AG09319 (cell line): ENCODE measurements around the gene NOC3L.

Experiments
- DNase-seq: peaks from one replicate; pipeline ENCODE4 v3.0.0-alpha.2; 2010; ENCODE audit warnings: low read depth; ENCODE audit errors: extremely low read depth
- CTCF ChIP-seq: IDR thresholded peaks from 2 replicates; pipeline ENCODE4 v1.5.1; 2011; ENCODE audit warnings: low read depth, mild to moderate bottlenecking, inconsistent platforms, low read length, moderate library complexity

NOC3L gene

GRCh38 chr10:94300042-94300441 is 62.7 kb downstream of the NOC3L start:
- no peak for TF ChIP-seq CTCF
- DNase-seq: no peak

DNA sequence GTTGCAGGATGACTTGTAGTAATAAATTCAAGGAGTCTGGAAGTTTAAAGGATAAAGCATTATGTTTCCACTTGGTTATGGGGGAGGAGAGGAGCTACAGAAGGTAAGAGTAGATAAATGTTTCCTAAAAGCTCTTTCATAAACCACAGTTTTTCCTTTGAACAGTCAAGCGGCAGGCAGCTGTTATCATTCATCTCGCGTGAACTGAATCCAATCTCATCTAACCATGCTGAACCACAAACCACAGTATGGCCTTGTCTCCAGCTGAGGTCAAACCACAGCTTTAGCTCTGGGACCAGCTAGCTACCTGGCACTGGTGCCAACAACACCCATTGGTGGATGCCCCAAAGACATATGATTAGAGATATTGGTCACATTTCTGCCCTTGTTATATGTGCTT is 63.3 kb downstream of the NOC3L start:
- no peak for TF ChIP-seq CTCF
- peak; percentile 87 for DNase-seq

- no peak for DNase-seq
Observed at GRCh38 chr10:94294168-94294567, 68.6 kb downstream of the NOC3L start.

GRCh38 chr10:94293354-94293753 is 69.4 kb downstream of the NOC3L start:
- no peak for DNase-seq
- TF ChIP-seq CTCF: no peak

More at GRCh38 chr10:94294168-94294567, 68.6 kb downstream of the NOC3L start:
- no peak for TF ChIP-seq CTCF

DNA sequence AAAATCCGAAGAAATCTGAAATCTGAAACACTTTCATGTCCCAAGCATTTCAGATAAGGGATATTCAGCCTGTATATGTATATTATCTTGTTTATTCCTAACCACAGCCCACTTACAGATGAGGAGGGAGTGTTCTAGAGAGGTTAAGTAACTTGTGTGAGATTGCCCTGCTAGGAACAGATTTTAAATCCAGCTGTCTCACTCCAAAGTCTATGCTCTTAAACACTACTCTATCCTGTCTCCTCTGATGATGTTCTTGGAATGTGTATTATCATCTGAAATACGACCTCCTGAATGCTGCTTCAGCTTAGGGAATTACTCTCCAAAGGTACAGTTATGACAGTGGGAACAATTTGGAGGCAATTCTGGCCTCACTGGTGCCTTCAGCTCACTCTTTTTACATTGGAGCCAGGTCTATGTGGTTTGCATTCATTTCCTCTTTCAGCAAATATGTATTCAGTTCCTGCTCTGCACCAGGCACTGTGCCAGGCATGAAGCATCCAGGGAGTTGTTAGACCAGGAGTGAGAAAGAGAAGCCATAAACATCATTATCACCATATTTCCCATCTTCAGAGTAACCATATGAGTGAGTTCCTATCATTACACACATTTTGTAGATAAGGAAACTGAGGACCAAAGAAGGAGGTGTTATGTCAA is 70.2 kb downstream of the NOC3L start:
- DNase-seq: no peak
- TF ChIP-seq CTCF: no peak

DNA sequence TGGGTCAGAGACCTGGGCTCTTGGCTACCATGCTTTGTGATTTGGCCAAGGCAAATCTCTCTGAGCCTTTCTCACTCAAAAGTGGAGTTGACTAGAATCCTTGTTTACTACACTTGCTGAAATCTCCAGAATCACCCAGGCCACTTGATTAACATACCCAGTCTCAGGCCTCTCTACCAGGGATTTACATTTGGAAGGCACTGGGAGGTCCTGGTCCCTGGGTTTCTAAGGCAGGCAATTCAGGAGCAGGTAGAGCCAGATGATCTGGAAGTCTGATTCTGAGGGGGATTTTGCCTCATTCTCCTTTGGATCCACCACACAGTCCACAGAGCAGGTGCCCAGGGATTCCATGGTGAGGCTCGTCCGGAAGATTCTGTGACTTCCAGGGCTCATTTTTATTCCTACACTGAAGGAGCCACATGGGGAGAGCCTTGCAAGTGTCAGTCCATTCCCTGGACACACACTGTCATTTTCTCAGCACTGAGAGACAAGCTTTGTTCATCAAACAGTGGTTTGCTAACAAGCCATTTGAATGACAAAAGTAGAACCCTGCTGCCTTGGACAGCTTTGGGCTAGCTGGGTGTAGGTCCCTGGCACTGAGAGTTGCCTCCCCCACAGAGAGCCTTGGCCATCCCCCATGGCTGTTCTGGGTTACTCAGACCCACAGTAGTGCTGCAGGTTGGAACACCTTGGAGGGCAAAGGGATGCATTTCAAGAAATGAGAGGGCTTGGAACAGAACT is 74.2 kb downstream of the NOC3L start:
- DNase-seq: no peak
- TF ChIP-seq CTCF: no peak

DNA sequence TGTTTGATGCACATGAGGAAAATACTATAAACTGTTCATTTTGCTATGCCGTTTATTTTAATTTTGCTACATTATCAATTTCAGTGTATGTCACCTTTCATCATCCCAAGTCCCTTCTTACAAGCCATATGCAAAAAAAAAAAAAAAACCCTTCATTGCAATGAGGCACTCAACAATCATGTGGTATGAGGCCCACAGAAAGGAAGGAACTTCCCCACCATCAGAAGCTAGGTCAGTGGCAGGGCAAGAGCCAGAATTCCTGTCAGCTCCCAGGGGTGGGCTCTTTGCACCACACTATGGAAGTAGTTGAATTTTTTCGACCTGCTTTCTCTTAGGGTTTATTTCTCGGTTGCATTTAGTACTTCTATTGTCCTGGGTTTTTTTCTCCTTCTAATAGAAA is 75.4 kb downstream of the NOC3L start:
- TF ChIP-seq CTCF: no peak
- DNase-seq: no peak
